Astrocyte of the spinal cord (primary cell): ENCODE measurements around the gene BCDIN3D.
A peak's percentile ranks its signal among the peaks of the same experiment; 100 is the strongest.

Experiments
- DNase-seq: peaks from one replicate; pipeline ENCODE4 v3.0.0; 2011; ENCODE audit warnings: low read depth, low spot score
- H3K4me3 ChIP-seq: 2 replicates; pipeline ENCODE4 v1.5.1; 2011; ENCODE audit warnings: low read depth, mild to moderate bottlenecking, low read length, moderate library complexity
- in situ Hi-C: cut with HindIII; loops from 2 replicates; pipeline ENCODE4 v1.10.0; 2017; ENCODE audit warnings: low sequenced_read_pairs
- TF ChIP-seq, protein P1 (sequence below): IDR thresholded peaks from 2 replicates; pipeline ENCODE4 v1.5.1; 2012; ENCODE audit warnings: low read depth, mild to moderate bottlenecking, low read length, inconsistent platforms

BCDIN3D gene

DNA sequence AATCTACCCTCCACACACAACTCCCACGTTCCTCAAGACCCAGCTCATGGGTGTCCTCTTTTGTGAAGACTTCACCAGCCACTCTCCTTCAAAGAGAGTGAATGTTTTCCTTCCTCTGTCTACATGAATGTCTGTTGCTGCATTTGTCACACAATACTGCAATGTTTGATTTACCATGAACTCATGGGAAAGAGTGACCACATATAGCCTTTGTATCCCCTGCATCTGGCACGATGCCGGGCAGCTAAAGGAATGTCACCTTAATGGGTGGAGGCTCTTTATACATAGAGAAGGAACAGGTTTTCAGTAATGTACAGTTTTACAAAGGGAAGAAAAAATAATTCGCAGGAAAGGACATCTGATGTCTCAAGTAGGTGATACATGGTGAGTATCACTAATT lies 12.1 kb upstream of the BCDIN3D start:
- in situ Hi-C loops = no loop called here
- DNase-seq = no peak
- H3K4me3 ChIP-seq = no peak overlapping the region
- TF ChIP-seq, protein P1, sequence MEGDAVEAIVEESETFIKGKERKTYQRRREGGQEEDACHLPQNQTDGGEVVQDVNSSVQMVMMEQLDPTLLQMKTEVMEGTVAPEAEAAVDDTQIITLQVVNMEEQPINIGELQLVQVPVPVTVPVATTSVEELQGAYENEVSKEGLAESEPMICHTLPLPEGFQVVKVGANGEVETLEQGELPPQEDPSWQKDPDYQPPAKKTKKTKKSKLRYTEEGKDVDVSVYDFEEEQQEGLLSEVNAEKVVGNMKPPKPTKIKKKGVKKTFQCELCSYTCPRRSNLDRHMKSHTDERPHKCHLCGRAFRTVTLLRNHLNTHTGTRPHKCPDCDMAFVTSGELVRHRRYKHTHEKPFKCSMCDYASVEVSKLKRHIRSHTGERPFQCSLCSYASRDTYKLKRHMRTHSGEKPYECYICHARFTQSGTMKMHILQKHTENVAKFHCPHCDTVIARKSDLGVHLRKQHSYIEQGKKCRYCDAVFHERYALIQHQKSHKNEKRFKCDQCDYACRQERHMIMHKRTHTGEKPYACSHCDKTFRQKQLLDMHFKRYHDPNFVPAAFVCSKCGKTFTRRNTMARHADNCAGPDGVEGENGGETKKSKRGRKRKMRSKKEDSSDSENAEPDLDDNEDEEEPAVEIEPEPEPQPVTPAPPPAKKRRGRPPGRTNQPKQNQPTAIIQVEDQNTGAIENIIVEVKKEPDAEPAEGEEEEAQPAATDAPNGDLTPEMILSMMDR = no peak

DNA sequence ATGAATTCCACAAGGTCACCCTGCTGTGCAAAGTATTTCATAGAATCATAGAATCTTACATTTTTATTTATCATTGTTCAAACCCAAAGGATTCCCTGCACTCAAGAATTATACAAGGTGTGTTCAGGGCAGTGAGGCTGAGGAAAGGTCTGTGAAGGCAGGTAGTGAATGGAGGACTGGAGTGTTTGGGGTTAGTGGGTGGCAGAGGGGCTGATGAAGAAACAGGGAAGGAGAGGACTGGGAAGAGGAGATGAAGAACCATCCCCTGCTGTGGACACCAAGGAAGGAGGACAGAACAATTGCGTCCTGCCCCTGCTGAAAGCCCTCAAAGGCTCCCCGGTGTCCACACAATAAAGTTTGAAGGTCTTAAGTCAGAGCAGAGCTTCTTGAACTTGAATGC lies 10.8 kb upstream of the BCDIN3D start:
- no peak for DNase-seq
- in situ Hi-C loops = no loop called here
- H3K4me3 ChIP-seq = no peak overlapping the region
- TF ChIP-seq, protein P1 = no peak

DNA sequence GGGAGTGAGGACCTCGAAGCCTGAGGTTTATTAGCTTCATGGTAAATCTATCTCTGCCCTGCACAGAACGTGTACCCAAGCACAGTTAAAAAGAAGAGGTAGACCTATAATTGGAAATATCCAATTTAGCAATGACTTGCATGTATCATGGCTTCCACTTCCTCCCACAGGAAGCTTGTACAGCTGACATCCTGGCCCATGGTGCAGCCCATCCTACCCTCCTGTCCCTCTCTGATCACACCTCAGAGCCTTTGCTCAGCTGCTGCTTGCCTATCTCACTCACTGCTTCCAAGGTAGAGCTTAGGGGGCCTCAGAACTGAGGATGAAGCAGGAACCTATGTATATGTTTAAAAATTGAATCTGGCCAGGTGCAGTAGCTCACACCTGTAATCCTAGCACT lies 4.3 kb upstream of the BCDIN3D start:
- no peak overlapping the region for H3K4me3 ChIP-seq
- no peak for DNase-seq
- TF ChIP-seq, protein P1 = no peak
- in situ Hi-C loops = no loop called here

DNA sequence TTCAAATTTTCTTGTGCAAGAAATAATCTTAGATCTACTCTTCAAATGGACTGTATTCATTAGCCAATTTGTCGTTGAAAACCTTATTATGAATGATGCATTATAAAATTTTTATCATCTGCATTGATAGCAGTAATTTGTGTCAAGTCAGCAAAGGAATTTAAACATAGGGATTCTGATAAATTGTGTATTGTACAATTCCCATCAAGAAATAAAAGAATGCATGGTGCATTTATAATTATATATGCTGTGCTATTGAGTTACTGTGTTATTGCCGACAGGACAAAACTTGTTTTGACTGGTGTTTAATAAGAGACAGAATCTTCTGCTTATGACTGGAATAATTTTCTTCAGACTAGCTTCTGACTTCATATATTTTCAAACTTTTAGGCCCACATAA lies 3.1 kb upstream of the BCDIN3D start:
- TF ChIP-seq, protein P1 = no peak
- in situ Hi-C loops = no loop called here
- no peak for DNase-seq
- no peak overlapping the region for H3K4me3 ChIP-seq

DNA sequence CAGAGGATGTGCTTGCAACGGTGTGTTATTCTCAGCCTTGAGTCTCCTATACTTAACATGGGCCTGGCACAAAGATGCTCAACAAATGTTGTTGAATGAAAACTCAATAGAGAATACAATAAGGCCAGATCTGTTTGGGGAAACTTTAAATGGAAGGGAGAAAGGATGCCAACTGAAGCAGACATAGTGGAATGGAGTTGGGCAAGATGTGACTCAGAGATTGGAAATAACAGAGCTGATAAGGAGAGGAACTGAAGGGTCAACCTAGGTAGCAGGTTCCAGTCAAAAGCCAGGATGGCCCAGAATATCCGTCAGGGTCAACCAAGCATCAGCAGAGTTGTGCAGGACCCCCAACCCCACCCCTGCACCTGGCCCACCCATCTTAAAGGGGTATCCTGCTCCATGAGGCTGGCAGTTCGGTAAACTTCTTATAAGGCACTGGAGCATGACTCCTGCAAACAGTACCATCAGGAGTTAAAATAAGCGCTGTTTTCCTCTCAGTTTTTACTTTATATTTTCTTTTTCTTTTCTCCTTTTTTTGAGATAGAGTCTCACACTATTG lies 1.1 kb upstream of the BCDIN3D start:
- in situ Hi-C loops = no loop called here
- TF ChIP-seq, protein P1 = no peak
- no peak for DNase-seq
- no peak overlapping the region for H3K4me3 ChIP-seq

DNA sequence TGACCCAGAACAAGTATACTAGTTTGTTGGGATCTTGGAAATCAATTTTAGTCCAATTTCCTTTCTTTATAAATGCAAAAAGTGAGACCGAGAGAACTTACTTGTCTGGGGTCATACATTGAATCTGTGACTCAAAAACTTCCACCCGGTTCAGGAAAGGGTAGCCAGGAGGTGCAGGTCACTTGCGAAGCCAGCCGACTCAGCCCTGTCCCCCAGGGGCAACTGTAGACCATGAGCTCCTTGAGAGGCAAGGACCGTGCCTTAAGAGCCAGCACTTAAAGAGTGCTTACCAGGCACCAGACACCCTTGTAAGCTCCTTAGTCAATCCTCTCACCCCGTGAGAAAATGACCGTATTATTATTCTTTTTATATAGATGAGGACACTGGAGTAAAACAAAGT lies 505 bp upstream of the BCDIN3D start:
- no peak for DNase-seq
- H3K4me3 ChIP-seq = peak overlapping the region; percentile 67
- in situ Hi-C loops = no loop called here
- TF ChIP-seq, protein P1 = no peak

DNA sequence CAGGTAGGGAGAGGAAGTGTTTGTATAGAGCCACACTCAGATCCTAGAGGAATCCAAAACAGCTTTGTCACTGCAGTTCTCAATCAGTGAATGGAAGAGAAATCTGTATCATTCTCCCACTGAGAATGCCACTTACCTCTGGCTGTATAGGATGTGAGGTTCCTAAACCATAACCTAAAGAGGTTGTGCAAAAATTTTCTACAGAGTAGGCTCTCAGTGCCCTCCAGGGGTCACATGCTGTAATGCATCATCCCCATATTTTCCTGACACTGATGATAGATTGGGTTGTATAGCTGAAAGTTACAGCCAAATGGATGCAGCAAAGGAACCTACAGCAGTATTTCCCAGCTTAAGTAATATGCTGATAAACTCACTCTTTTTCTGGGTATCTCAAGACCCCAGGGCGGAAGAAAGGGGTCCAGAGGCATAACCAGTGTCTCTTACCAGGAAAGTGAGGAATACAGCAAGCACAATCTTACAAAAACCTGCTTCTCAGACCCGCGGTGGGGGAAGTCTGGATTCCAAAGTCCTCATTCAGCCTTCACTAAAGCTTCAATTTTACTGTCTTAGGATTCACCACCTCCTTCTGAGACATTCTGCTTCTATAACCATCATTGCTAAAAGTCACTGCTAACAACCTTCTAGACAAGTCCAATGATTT lies 3.8 kb downstream of the BCDIN3D start:
- in situ Hi-C loops = no loop called here
- TF ChIP-seq, protein P1 = peak; percentile 59
- DNase-seq = peak; percentile 24
- no peak overlapping the region for H3K4me3 ChIP-seq
